HG03135 (cell line): ENCODE data around the gene MAP3K15.
"Not testable (repeated sequence)": the region's sequence is repeated elsewhere in the genome, so short reads cannot be mapped to it uniquely, and the experiment has no call there.

Experiments
- ATAC-seq: cut with Tn5 transposase; IDR thresholded peaks from one replicate; pipeline ENCODE4 v1.9.1; 2021; ENCODE audit warnings: mild to moderate bottlenecking, moderate library complexity; ENCODE audit not compliant: unreplicated experiment

MAP3K15 gene

GRCh38 chrX:19535476-19535875, 20.2 kb upstream of the MAP3K15 start:
- no peak for ATAC-seq

- no peak for ATAC-seq
Measured at GRCh38 chrX:19532709-19533108, 17.4 kb upstream of the MAP3K15 start.

- no peak for ATAC-seq
Measured at GRCh38 chrX:19517965-19518364, 2.7 kb upstream of the MAP3K15 start.

GRCh38 chrX:19515615-19516105, 352 bp upstream of the MAP3K15 start:
- ATAC-seq: no peak

GRCh38 chrX:19513383-19513782, 1.9 kb downstream of the MAP3K15 start:
- no peak for ATAC-seq

GRCh38 chrX:19512961-19513360, 2.3 kb downstream of the MAP3K15 start:
- ATAC-seq: no peak

- no peak for ATAC-seq
Measured at GRCh38 chrX:19512359-19512758, 2.9 kb downstream of the MAP3K15 start.

GRCh38 chrX:19511796-19512195, 3.5 kb downstream of the MAP3K15 start:
- not testable (repeated sequence) for ATAC-seq

- ATAC-seq: no peak
Measured at GRCh38 chrX:19496711-19497110, 18.6 kb downstream of the MAP3K15 start.

- ATAC-seq: no peak
Measured at GRCh38 chrX:19487520-19488200, 27.6 kb downstream of the MAP3K15 start.

GRCh38 chrX:19479458-19479857, 35.9 kb downstream of the MAP3K15 start:
- no peak for ATAC-seq

GRCh38 chrX:19468383-19468782, 46.9 kb downstream of the MAP3K15 start:
- ATAC-seq: not testable (repeated sequence)

- ATAC-seq: no peak
Measured at GRCh38 chrX:19462879-19463278, 52.4 kb downstream of the MAP3K15 start.

GRCh38 chrX:19462231-19462630, 53.1 kb downstream of the MAP3K15 start:
- ATAC-seq: no peak

- ATAC-seq: no peak
Measured at GRCh38 chrX:19457662-19458061, 57.6 kb downstream of the MAP3K15 start.

GRCh38 chrX:19448077-19448476, 67.2 kb downstream of the MAP3K15 start:
- ATAC-seq: no peak

GRCh38 chrX:19446397-19446796, 68.9 kb downstream of the MAP3K15 start:
- ATAC-seq: no peak

GRCh38 chrX:19445772-19446171, 69.5 kb downstream of the MAP3K15 start:
- not testable (repeated sequence) for ATAC-seq

- no peak for ATAC-seq
Measured at GRCh38 chrX:19443869-19444526, 71.3 kb downstream of the MAP3K15 start.

GRCh38 chrX:19440713-19441112, 74.6 kb downstream of the MAP3K15 start:
- ATAC-seq: no peak

- ATAC-seq: not testable (repeated sequence)
Measured at GRCh38 chrX:19422661-19423060, 92.6 kb downstream of the MAP3K15 start.

- no peak for ATAC-seq
Measured at GRCh38 chrX:19410259-19410658, 105.0 kb downstream of the MAP3K15 start.
